ENCODE results near the gene GNB1L.
A peak's percentile ranks its signal among the peaks of the same experiment; 100 is the strongest.

GNB1L gene, protein sequence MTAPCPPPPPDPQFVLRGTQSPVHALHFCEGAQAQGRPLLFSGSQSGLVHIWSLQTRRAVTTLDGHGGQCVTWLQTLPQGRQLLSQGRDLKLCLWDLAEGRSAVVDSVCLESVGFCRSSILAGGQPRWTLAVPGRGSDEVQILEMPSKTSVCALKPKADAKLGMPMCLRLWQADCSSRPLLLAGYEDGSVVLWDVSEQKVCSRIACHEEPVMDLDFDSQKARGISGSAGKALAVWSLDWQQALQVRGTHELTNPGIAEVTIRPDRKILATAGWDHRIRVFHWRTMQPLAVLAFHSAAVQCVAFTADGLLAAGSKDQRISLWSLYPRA

DNA sequence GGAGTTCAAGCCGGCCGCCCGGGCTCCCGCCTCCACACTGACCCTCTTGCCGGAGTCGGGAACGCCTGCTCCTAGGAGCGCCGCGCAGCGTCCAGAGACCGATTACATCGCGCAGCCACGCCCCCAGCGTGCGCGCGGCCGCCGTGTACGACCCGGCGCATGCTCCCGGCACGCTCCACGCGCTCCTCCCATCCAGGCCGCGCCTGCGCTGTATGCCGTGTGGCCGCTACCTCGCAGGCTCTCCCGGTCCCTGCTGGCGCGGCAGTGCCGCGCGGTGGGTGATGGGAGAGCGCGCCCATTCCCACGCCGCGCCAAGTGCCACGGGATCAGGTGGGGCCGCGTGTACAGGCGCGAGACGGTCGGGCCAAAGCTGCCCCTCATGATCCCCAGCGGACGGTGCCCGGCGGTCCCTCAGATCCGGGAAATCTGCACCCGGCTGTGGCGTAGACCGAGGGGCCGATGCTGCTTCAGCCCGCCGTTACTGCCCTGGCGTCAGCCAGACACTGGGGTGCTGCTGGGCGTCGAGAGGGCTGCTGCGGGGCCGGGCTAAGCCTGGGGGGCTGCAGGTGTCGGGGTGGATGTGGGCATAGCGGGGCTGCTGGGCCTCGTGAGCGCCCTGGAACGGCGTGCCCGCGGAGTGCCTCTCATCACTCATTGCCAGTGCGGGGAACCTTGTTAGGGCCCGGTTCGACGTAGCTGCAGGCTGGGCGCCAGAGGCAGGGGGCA lies at the start of gene GNB1L, which contains the start of gene RTL10:
GNB1L (minus strand) TSS at position 97 of the 726 bp plus-strand sequence. CDS start 33,519 bp downstream, outside the sequence.
RTL10 (minus strand) TSS at position 97 of the 726 bp plus-strand sequence. CDS start 2,613 bp downstream, outside the sequence.
- peak; percentile 98 for DNase-seq

DNA sequence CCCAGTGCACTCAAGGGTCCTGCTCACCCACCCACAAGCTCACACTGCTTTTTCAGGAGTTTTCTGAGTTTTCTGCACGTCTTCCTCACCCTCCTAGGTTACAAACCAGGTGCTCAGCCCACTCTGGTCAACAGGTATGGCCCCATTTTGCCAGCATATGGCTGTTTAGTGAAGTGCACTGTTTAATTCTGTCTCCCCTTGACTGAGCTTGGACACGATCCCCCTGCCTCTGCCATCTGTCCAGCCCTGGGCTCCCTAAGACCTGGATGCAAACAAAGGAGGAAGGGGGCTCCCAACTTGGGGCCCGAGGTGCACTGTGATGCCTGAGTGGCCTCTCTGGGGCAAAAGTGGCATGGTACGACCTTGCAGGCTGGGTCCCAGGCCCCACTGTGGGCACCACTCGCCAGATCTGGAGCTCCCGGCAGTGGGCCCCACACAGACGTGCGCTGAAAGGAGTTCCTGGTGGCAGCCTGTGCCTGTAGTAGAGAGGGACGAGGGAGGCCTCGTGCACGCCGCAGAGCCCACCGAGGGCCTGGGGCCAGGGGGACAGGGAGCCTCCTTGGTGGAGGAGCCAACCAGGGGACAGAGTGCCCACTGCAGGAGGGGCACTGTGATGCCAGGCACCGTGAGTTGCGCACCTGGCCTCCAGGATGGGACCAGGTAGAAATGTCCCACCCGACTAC lies 49.6 kb upstream of the GNB1L start:
- no peak for DNase-seq

DNA sequence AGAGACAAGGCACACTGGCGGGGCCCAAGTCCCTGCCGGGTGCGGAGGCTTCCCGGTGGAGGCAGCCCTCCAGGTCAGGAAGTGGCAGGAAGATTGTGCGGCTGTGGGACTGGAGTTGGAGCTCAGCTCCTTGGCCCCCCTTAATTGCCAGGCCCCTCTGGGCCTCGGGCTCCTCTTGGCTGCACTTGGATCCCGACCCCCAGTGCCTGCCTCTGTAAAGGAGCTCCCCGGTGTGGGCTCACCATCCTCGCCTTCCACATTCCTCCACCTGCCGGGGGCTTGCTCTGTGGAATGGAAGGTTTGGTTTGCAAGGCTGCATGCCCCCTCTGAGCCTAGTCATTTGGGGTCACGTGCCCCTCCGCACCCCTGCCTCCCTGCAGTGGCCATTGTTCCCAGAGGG lies 48.8 kb upstream of the GNB1L start:
- DNase-seq = no peak

DNA sequence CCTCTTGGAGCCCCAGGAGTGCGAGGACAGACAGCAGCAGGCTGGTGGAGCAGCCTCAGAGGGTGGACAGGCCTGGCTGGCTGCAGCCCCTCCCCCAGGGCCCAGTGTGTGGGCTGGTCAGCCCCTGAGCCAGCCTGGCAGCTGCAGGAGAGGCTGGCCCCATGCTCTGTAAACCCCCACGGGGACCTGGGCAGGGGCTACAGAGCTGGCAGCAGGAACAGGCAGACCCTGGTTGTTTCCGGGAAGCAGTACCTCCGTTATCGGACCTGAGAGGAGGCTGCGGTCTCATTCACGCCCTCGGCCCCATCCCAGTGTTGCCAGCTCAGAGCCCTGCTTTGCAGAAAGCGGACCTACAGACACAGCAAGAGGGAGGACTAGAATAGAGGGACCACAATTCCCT lies 48.4 kb upstream of the GNB1L start:
- DNase-seq = no peak

DNA sequence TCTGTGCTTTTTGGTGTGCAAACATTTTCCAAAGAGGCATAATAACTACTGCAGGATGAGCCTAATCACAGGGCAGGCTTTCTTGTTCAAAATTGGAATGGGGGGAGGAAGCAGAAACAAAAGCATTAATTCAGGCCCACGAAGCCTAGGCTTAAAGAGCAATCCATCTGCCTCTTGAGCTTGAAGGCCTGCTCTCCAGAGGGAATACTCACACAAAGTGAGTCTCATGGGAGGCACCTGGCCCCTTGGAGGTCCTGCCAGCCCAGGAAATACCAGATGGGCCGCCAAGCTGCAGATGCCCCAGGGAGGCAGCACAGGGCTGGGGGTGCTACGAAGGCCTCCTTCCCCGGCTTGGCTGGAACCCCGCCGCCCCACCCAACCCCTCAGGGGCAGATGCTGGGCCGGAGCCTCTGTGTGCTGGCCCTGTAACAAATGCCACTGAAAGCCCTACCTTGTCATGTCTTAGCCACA lies 47.6 kb upstream of the GNB1L start:
- DNase-seq = no peak

DNA sequence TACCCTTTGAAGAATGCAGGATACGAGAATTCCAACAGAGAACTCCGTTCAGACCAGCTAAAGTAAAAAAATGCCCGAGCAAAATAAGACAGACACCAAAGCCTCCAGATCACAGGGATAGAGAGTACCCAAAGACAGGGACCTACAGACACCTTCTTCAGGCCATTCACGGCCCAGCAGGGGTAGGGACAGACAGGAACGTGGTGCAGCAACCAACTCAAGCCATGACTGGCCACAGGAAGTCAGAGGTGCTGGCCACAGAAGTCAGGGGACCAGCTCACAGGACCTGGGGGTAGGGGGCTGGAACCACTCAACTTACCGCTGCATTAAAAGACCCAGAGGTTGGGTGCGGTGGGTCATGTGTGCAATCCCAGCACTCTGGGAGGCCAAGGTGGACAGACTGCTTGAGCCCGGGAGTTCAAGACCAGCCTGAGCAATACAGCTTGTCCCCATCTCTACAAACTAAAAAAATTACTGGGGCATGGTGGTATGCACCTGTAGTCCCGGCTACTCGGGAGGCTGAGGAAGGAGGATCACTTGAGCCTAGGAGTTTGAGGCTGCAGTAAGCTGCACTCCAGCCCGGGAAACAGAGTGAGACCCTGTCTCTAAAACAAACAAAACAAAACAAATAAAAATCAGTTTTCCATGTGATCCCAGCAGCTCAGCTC lies 47.0 kb upstream of the GNB1L start:
- DNase-seq = no peak

DNA sequence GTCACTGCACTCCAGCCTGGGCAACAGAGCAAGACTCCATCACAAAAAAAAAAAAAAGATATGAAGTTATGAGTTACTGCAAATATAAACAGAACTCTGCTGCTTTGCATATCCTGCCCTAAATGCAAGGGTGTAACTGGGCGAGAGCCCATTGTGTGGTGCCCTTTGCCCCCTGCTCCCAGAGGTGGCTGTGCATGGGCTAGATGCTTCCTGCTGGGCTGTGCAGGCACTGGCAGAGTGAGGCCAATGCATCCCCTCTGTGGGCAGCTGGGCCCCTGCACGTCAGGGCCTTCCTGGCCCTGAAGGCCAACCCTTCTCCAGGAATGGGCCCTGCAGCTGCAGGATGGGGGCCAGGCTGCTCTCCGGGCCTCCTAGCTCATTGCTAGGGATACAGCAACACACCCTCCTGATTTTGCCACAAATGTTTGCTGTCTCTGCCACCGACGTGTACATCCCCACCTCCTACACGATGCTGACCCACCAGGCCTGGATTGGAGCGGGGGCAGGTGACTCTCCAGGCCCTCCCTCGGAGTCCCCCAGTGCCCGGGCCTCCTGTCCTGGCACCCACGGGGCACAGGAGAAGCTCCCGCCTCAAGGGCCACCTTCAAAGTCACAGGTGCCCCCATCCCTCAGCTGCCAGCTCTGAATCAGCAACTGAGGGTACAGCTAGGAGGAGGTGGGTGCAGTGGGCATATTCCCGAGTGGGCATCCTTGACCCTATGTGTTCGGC lies 46.2 kb upstream of the GNB1L start:
- no peak for DNase-seq

DNA sequence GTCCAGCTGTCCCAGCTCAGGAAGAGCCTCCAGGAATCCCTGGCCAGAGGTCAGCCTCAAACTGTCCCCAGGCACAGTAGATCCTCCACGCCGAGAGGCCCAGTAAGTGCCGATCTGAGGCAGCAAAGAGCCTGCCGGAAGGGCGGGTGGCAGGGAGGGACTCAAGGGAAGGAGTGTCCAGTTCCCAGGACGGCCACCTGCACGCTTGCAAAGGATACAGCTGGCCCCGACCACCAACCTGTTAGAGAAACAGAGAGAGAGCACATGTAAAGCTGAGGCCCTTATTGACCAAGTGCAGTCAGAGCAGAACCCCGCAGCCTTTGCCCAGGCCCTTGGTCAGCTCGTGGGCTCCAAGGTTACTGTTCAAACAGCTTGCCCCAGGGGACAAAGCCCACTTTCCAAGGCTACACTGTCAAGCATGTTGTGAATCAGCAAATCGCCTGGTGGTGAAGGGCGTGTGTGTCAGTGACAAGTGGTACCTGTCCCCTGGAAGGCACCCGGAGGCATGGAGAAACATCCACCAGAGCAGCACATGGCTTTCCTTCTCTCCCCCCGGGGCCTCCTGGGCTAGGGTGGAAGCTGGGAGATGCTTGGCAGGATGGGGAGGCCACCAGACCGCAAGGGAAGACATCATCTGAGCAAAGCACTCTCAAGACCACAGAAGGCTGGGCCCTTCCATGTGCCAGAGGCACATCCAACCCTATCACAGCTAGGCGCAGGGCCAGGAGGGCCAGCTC lies 44.3 kb upstream of the GNB1L start:
- no peak for DNase-seq

DNA sequence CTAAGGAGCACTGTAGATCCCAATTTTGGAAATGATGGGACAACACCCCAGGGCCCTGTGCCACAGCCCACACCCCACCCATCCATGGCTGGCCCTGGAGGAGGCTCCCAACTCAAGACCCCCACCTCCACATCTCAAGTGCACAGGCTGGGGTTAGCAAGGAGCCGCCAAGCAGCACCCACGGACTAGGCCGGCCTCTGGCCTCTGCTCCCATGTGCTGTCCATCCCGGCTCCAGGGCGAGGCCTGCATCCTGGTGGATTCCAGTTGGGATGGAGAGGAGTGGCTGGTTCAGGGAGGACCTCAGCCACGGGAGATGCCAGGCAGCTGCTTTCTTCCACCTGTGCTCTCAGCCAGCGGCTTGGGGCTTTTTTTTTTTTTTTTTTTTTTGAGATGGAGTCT lies 43.5 kb upstream of the GNB1L start:
- no peak for DNase-seq

DNA sequence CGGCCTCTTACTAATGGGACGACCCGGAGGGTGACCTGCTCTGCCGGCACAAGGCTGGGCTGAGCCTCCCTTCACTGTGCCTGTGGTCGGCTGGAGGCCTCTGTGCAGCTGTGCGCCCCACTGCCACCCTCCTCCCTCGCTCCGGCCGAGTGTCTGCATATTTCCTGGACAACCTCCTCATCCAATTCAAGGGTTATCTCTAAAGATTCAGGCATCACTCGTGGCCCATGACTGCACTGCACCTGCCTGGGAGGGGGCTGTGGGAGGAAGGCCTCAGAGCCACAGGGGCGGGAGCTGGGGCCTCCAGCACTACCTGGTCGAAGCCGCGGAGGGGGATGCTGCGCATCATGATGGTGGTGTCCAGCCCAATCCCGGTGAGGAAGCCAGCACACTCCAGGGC lies 43.1 kb upstream of the GNB1L start:
- no peak for DNase-seq

DNA sequence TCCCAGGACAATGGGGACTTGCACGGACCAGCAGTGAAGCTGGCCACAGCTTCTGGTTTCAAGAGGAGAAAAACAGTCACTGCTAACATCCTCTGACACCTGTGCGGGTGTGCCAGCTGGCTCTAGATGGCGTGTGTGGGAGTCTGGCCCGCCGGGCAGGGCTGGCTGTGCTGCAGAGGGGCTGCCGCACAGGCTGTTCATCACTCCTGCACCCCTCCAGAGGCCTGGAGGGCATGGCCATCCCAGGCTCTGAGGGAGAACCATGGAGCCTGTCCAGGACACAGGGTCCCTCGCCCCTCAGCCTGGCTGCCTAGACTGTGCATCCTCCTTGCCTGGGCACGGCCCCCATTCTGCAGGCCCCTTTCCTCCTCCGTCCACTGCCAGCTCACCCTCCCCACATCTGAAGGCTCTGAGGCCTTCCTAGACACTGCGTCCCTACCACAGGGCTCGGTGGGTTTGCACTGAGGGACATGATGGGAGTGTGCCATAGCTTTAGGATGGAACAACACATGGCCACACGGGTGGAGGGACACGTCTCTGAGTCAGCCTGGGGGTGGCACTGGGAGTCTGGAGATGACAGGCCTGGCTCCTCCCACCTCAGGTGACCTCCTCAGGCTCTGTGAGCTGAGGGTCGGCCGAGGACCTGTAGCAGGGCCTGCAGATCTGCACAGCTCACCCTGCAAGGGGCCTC lies 42.1 kb upstream of the GNB1L start:
- DNase-seq = no peak

DNA sequence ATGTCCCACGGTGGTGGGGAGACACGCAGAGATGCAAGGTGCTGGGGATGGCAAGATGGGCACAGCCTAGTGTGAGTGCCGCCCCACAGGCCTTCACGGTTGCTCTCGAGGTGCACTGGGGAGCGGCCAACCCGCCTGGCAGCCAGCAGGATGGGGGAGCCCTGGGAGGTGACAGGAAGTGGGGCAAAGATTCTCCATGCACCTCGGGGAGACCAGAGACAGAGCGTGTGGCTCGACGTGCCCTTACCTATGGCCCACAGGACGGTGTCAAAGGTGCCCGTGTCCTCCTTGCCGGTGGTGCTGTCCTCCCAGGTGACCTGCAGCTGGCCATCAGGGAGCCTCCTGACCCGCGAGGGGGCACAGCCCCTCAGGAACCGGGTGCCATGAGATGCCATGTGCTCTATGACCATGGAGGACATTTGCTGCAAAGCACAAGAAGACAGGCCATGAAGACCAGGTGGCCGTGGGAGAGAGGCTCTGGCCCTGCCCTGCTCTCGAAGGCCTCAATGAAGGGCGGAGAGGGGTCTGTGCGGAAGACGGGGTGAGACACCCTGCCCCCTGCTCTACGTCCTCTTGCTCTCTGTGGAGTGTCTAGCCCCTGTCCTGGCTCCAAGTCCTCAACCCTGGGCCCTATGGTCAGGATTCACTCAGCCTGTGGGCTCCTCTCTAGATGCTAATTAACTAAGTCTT lies 40.6 kb upstream of the GNB1L start:
- peak; percentile 19 for DNase-seq

DNA sequence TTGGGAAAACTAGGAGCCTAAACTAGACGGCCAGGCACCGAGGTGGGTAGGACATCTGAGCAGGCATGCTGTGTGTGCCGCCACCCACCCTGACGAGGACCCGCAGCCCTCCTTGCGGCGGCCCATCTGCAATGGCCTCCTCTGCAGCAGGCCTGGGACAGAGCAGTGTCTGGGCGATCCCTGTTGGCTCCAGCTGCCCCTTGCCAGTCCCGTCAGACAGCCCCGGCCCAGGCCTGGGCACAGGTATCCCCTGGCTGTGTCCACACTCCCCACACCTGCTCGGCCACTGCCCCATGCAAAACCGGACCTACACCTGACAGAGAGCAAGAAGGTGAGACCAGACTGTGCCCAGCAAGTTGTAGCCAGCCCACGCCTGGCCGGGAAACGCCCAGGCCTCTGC lies 38.7 kb upstream of the GNB1L start:
- DNase-seq = no peak

DNA sequence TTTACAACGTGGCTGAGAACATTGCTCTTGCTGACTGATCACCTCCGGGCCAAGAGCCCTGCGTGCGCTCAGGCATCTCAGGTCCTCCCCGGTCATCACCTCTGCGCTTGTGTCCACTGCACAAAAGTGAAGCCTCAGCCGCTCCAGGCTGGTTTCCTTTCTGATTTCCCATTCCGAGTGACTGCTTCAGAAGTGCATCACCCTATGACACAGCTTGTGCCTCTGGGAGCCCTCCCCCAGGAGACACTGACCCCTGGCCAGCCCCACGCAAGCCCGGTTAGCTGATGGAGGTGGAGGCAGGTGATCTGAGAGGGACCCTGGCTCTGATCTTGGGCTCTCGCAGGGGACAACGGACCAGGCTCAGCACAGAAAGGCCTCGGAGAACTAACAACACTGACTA lies 38.3 kb upstream of the GNB1L start:
- DNase-seq = peak; percentile 16

DNA sequence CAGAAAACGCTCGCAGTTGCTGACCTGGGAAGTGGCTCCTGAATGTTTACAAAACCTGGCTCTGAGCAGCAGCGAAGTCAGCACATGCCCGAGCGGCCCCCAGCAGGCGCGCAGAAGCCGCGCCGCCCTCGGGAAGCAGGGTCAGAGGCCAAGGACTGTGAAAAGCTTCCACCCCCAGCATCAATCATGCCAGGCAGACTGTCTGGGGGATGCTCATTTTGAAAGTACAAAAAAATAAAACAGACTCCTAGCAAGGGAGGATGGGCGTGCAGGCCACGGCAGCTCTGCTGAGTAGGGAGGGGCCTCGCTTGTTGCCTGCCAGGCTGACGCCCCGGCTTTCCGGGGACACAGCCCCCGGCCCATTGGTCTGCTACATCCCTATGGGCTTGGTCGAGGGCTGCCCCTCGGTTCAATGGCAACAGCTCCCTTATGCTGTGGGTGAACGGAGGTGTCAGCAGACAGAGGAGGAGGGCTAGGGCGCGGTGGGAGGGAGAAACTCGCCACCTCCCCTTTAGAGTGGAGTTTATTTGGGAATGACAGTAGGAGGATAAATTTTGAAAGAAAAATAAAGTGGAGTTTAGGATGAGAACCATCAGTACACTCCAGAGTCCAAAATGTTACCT lies 37.7 kb upstream of the GNB1L start:
- DNase-seq = peak; percentile 30

DNA sequence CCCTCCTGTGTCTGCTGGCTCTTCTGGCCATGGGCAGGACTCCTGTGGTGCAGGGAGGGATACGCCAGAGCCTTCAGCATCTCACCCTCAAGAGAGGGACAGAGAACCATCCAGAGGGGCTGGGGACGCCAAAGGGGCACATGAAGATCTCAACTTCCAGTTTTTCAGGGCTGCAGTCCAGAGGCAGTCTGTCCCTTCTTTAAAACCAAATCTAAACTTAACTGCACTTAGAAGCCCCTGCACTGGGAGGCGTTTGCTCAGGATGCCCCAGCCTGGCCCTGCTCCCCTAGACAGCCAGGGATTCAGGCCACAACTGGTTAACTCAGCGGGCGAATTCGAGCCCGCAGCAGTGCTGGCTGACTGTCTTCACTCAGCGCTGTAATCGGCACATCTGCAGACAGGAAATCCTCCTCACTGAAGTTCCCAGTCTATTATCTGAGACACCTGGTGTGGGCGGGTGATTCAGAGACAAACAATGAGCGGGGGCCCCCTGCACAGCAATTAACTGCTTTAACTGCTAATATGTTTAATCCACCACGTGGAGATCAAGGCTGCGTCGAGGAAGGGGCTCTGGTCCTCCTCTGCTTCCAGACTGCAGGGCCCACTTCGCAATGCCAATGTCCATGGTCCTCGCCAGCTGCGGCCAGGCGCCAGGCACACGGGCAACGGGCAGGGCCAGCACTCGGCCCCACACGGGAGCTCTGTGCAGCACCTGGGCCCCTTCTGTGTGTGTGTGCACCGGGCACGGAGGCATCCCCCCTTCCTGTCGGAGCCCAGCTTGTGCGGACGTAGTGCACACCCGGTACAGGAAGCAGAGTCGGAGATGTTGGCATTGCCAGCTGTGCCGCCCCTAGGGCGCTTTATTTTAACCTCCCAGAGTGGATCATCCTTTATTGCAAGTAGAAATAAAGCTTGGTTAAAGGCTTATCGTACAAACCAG lies 36.9 kb upstream of the GNB1L start:
- DNase-seq = peak; percentile 57

DNA sequence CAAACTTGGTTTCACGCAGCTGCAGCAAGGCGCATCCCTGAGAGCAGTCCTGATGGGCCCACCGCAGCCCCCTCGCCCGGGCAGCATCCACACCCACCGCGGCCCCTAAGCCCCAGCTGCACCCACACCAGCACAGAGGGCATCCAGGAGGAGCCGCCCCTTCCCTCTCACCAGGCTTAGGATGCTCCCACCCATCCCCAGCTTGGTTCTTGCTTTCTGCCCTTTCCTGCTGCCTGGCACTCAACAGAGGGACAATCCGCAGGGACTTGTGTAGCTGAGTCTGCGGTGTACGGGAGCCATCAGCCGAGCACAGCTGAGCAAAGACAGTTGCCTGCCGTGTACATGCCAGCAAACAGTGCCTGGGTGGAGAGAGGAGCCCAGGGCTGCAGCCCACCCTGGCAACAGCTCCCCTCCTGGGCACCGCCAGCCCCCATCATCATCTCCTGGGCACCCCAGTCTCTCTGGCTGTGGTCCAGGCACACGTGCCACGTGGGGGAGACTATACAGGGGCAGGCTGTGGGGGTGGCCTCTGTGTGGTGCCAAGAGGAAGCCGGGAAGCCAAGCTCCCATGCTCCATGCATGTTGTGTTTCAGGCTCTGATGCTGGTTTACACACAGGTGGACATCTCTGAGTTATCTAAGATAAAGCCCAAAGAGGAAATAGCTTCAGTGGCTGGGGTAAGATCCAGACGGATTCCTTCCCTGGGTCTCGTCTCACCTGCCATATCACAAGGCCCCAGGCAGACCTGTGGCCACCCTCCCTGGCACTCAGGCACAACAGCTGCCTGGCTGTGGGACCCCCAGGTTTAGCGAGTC lies 36.0 kb upstream of the GNB1L start:
- peak; percentile 25 for DNase-seq

DNA sequence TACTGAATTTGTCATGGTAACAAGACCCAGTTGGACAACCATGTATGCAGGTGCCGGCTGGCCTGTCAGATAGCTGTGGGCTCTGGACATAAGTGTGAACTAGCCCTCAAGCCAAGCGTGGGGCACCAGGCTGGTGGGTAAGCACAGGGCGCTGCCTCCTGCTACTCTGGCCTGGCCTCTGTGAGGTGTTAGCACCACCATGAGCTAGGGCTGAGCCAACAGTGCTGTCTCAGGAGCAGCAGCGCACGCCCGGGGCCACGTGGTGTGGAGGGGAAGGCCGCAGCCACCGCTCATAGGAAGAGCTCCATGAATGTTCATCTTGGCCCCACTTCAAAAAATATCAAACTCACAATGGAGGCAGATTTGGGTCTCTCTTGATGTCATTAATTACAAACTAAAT lies 35.3 kb upstream of the GNB1L start:
- no peak for DNase-seq
